HG02623 (cell line): ENCODE measurements around the gene SCARB1.

Experiments
- ATAC-seq: cut with Tn5 transposase; IDR thresholded peaks from one replicate; pipeline ENCODE4 v1.9.1; 2021; ENCODE audit warnings: moderate library complexity; ENCODE audit not compliant: unreplicated experiment

SCARB1 gene

GRCh38 chr12:124737040-124737419 lies 126.6 kb downstream of the SCARB1 start:
- ATAC-seq, result no peak

GRCh38 chr12:124736115-124737039 lies 127.3 kb downstream of the SCARB1 start:
- no peak for ATAC-seq

GRCh38 chr12:124734224-124734788 lies 129.4 kb downstream of the SCARB1 start:
- no peak for ATAC-seq

GRCh38 chr12:124733086-124733485 lies 130.6 kb downstream of the SCARB1 start:
- ATAC-seq, result no peak

- ATAC-seq, result no peak
These were observed 131.2 kb downstream of the SCARB1 start for GRCh38 chr12:124732275-124733075.

GRCh38 chr12:124731869-124732268 lies 131.8 kb downstream of the SCARB1 start:
- no peak for ATAC-seq

GRCh38 chr12:124730455-124730932 lies 133.2 kb downstream of the SCARB1 start:
- no peak for ATAC-seq

- ATAC-seq, result no peak
These were observed 135.7 kb downstream of the SCARB1 start for GRCh38 chr12:124727922-124728321.

- ATAC-seq, result no peak
These were observed 136.3 kb downstream of the SCARB1 start for GRCh38 chr12:124727264-124727800.
